Measurements from ENCODE around the gene RNF214. TPM values are rescaled to one million over a fixed set of nuclear protein-coding genes. Genes with fewer than 3 reads are reported as not detected.

RNF214 gene
- total and polyA plus RNA-seq, 2 donors (not counting 1 experiment from before 2014, with no cell fraction given), result 16.0 to 36.1 TPM

DNA sequence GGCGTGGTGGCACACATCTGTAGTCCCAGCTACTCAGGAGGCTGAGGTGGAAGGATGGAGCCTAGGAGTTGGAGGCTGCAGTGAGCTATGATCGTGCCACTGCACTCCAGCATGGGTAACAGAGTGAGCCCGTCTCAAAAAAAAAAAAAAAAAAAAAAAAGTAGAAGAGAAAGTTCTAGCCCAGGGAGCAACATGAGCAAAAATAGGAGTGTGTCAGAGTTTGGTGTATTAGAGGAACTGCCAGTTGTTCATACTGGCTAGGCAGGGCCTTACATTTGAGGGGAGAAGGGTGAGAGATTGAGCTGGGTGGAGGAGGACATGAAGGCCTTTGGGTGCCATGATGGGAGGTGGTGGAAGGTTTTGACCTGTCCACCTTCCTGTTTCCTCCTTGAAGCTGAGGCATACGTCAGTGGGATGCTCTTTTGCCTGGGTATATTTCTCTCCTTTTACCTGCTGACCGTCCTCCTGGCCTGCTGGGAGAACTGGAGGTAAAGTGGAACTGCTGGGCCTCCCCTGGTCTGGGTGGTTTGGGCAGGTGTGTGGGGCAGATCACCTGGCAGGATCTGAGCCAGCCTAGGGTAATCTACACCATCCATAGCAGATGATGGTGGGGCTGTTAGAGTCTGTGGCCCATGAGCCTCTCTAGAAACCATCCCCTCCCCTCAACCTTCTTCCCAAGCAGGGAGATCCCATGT, 46.6 kb upstream of the RNF214 start:
- Mint-ChIP-seq H3K27me3 (no peaks in the 10 kb centered on the region), H3K27ac (peak overlapping the region; percentile 98), H3K9me3 (ENCODE audit: insufficient read depth) (no peaks in the 10 kb centered on the region), H3K4me1 (peaks cover 74% of the 10 kb centered on the region), H3K4me3 (peak overlapping the region; percentile 68)
- Histone ChIP-seq H3K4me1 (ENCODE audit: control insufficient read depth in 2 of 2, insufficient read depth in 2 of 2, low read length in 2 of 2) (peaks cover 64 to 76% of the 10 kb centered on the region in 2 donors), H3K36me3 (replicated peaks in 1 of 2; ENCODE audit: control extremely low read depth in 1 of 2, control insufficient read depth in 1 of 2, extremely low read depth in 1 of 2, insufficient read depth in 2 of 2, low read length in 1 of 2) (peaks cover 0 to 64% of the 10 kb centered on the region in 2 experiments), H4K20me1 (ENCODE audit: control insufficient read depth, insufficient read depth, low read length, poor library complexity, severe bottlenecking) (no peaks in the 10 kb centered on the region), H3K4me2 (replicated peaks; ENCODE audit: low read depth, low read length, poor library complexity, severe bottlenecking) (peak overlapping the region; percentile 73), H3K79me2 (ENCODE audit: control insufficient read depth, insufficient read depth, low read length) (peaks cover 54% of the 10 kb centered on the region), H3K27ac (ENCODE audit: low read length in 2 of 2) (peak overlapping the region; percentile 90 to 91), H2AFZ (ENCODE audit: insufficient read depth, low read depth, low read length, poor library complexity, severe bottlenecking) (peak overlapping the region; percentile 23), H3K4me3 (ENCODE audit: control extremely low read depth in 1 of 5, extremely low read depth in 1 of 5, insufficient read depth in 1 of 5, low read depth in 2 of 5, low read length in 4 of 5) (peak overlapping the region in 2 of 5 experiments; percentile 13 to 56), H3K9me3 (ENCODE audit: control extremely low read depth in 1 of 3, control insufficient read depth in 2 of 3, insufficient read depth in 1 of 3, low read length in 2 of 3) (no peaks in the 10 kb centered on the region), H3K27me3 (replicated peaks in 1 of 4; ENCODE audit: control extremely low read depth in 1 of 4, control insufficient read depth in 3 of 4, insufficient read depth in 4 of 4, low read length in 3 of 4) (no peaks in the 10 kb centered on the region), H3K9ac (ENCODE audit: low read length) (no peak overlapping the region)
- ChIA-PET CTCF (interaction anchor here (0.7 to 14.8 kb wide), 6 partner anchors 9 to 86 kb away, joined by 4 to 309 read pairs (median 4); partner anchors contain the start of genes PCSK7 and RNF214), POLR2A (interaction anchor here (0.6 to 0.7 kb wide), 5 partner anchors 10 to 271 kb away, joined by 3 to 9 read pairs (median 7); no protein-coding TSS in a partner anchor)
- ATAC-seq (ENCODE audit: low read depth) (peak; percentile 25), DNase-seq (peak; percentile 82)
- intact Hi-C loops (cut with micrococcal nuclease), result no loop called here
- 48% methylated on average over 4 of the region's 5 CpGs for WGBS (ENCODE audit: insufficient coverage)
- TF ChIP-seq, protein P1, sequence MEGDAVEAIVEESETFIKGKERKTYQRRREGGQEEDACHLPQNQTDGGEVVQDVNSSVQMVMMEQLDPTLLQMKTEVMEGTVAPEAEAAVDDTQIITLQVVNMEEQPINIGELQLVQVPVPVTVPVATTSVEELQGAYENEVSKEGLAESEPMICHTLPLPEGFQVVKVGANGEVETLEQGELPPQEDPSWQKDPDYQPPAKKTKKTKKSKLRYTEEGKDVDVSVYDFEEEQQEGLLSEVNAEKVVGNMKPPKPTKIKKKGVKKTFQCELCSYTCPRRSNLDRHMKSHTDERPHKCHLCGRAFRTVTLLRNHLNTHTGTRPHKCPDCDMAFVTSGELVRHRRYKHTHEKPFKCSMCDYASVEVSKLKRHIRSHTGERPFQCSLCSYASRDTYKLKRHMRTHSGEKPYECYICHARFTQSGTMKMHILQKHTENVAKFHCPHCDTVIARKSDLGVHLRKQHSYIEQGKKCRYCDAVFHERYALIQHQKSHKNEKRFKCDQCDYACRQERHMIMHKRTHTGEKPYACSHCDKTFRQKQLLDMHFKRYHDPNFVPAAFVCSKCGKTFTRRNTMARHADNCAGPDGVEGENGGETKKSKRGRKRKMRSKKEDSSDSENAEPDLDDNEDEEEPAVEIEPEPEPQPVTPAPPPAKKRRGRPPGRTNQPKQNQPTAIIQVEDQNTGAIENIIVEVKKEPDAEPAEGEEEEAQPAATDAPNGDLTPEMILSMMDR (IDR thresholded peaks at IDR 0.05), result no peak
- TF ChIP-seq EZH2 (IDR thresholded peaks at IDR 0.05; ENCODE audit: borderline replicate concordance, insufficient read depth, low read depth, low read length, poor library complexity, severe bottlenecking), result no peak

DNA sequence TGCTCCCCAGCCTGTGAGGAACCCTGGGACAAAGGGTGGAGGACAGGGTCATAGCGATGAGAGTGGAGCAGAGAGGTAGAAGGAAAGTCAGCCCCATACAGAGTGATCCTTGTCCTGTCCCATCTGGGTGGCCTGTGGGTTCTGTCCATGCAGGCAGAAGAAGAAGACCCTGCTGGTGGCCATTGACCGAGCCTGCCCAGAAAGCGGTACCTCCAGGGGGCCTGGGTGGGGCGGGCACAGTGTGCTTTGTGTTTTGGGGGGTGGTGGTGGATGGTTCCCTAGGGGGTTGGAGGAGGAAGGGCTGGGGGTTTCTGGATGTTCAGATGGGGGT, 46.1 kb upstream of the RNF214 start:
- peaks cover 51% of the 10 kb centered on the region for H3K79me2 ChIP-seq (ENCODE audit: control insufficient read depth, insufficient read depth, low read length)
- CTCF ChIA-PET, result interaction anchor here (0.7 to 14.8 kb wide), 5 partner anchors 9 to 87 kb away, joined by 4 to 309 read pairs (median 4); partner anchors contain the start of genes PCSK7 and RNF214
- WGBS (ENCODE audit: insufficient coverage), result 100% methylated on average over 3 of the region's 4 CpGs
- ATAC-seq (ENCODE audit: low read depth), result no peak
- no peaks in the 10 kb centered on the region for H3K27me3 Mint-ChIP-seq
- DNase-seq, result no peak
- peak overlapping the region; percentile 98 for H3K27ac Mint-ChIP-seq
- TF ChIP-seq, protein P1 (IDR thresholded peaks at IDR 0.05), result no peak
- no peak for TF ChIP-seq EZH2 (IDR thresholded peaks at IDR 0.05; ENCODE audit: borderline replicate concordance, insufficient read depth, low read depth, low read length, poor library complexity, severe bottlenecking)
- H3K36me3 ChIP-seq (replicated peaks in 1 of 2; ENCODE audit: control extremely low read depth in 1 of 2, control insufficient read depth in 1 of 2, extremely low read depth in 1 of 2, insufficient read depth in 2 of 2, low read length in 1 of 2), result peaks cover 0 to 62% of the 10 kb centered on the region in 2 experiments
- H3K4me3 ChIP-seq (ENCODE audit: control extremely low read depth in 1 of 5, extremely low read depth in 1 of 5, insufficient read depth in 1 of 5, low read depth in 2 of 5, low read length in 4 of 5), result peak overlapping the region in 3 of 5 experiments; percentile 13 to 56 (median 28)
- no peaks in the 10 kb centered on the region for H3K9me3 ChIP-seq (ENCODE audit: control extremely low read depth in 1 of 3, control insufficient read depth in 2 of 3, insufficient read depth in 1 of 3, low read length in 2 of 3)
- H3K4me2 ChIP-seq (replicated peaks; ENCODE audit: low read depth, low read length, poor library complexity, severe bottlenecking), result peak overlapping the region; percentile 73
- H3K9me3 Mint-ChIP-seq (ENCODE audit: insufficient read depth), result no peaks in the 10 kb centered on the region
- H3K27me3 ChIP-seq (replicated peaks in 1 of 4; ENCODE audit: control extremely low read depth in 1 of 4, control insufficient read depth in 3 of 4, insufficient read depth in 4 of 4, low read length in 3 of 4), result no peaks in the 10 kb centered on the region
- no peak overlapping the region for H2AFZ ChIP-seq (ENCODE audit: insufficient read depth, low read depth, low read length, poor library complexity, severe bottlenecking)
- H4K20me1 ChIP-seq (ENCODE audit: control insufficient read depth, insufficient read depth, low read length, poor library complexity, severe bottlenecking), result no peaks in the 10 kb centered on the region
- POLR2A ChIA-PET, result no interaction called here
- no peak overlapping the region for H3K9ac ChIP-seq (ENCODE audit: low read length)
- intact Hi-C loops (cut with micrococcal nuclease), result no loop called here
- peaks cover 69% of the 10 kb centered on the region for H3K4me1 Mint-ChIP-seq
- peak overlapping the region; percentile 68 for H3K4me3 Mint-ChIP-seq
- peaks cover 60 to 76% of the 10 kb centered on the region in 2 donors for H3K4me1 ChIP-seq (ENCODE audit: control insufficient read depth in 2 of 2, insufficient read depth in 2 of 2, low read length in 2 of 2)
- peak overlapping the region; percentile 90 to 91 for H3K27ac ChIP-seq (ENCODE audit: low read length in 2 of 2)
